NB4 (cell line): Measurements from ENCODE around the gene ADORA2B.

Experiments
- DNase-seq: peaks from one replicate; pipeline ENCODE4 v3.0.0; 2010; ENCODE audit warnings: low read depth
- H3K4me3 ChIP-seq: one replicate; pipeline ENCODE4 v1.5.1; 2011; ENCODE audit warnings: mild to moderate bottlenecking, low read depth, low read length, moderate library complexity
- CTCF ChIP-seq: IDR thresholded peaks from one replicate; pipeline ENCODE4 v1.5.1; 2012; ENCODE audit warnings: low read depth, low read length
- MAX ChIP-seq: IDR thresholded peaks from 2 replicates; pipeline ENCODE4 v1.6.1; 2011; ENCODE audit warnings: low read depth, low read length
- MYC ChIP-seq: IDR thresholded peaks from 2 replicates; pipeline ENCODE4 v1.6.1; 2011; ENCODE audit warnings: low read depth, low read length
- POLR2A ChIP-seq: IDR thresholded peaks from 2 replicates; pipeline ENCODE4 v1.6.1; 2011; ENCODE audit warnings: mild to moderate bottlenecking; ENCODE audit not compliant: insufficient read length; ENCODE audit errors: extremely low read depth

The ADORA2B gene

GRCh38 chr17:15947271-15947670, 2.3 kb downstream of the ADORA2B start:
- TF ChIP-seq POLR2A (no peak), MYC (no peak), CTCF (no peak), MAX (no peak)
- DNase-seq: no peak
- H3K4me3 ChIP-seq: no peak overlapping the region

GRCh38 chr17:15947976-15948752, 3.2 kb downstream of the ADORA2B start:
- no peak for DNase-seq
- H3K4me3 ChIP-seq: no peak overlapping the region
- TF ChIP-seq POLR2A (no peak), CTCF (no peak), MAX (no peak), MYC (no peak)

GRCh38 chr17:15951368-15952047, 6.6 kb downstream of the ADORA2B start:
- TF ChIP-seq MYC (no peak), CTCF (no peak), MAX (no peak)
- no peak overlapping the region for H3K4me3 ChIP-seq
- DNase-seq: no peak

- H3K4me3 ChIP-seq: no peak overlapping the region
- no peak for TF ChIP-seq CTCF
- no peak for TF ChIP-seq MYC
- TF ChIP-seq MAX: no peak
- TF ChIP-seq POLR2A: no peak
- no peak for DNase-seq
These were observed 7.2 kb downstream of the ADORA2B start for GRCh38 chr17:15952048-15952532.

- DNase-seq: no peak
- H3K4me3 ChIP-seq: no peak overlapping the region
- TF ChIP-seq CTCF (no peak), POLR2A (no peak), MYC (no peak), MAX (no peak)
These were observed 8.2 kb downstream of the ADORA2B start for GRCh38 chr17:15952916-15953790.
